Spleen (tissue), 7 donors: ENCODE measurements around the gene ZNF277.

ENCODE experiments used
- CTCF ChIP-seq, 11 experiments: fragments of 200-600 bp in 7 of 11; fragments of 450-650 bp in 4 of 11; sonication (generic) in 4 of 11; IDR thresholded peaks in 8 of 11; conservative IDR thresholded peaks in 3 of 11; 1 replicate in 7 of 11; 2 replicates in 4 of 11; pipeline versions ENCODE4 v1.4.0 to v1.8.0; 2016 to 2021; ENCODE audit warnings: antibody characterized with exemption in 11 of 11, inconsistent platforms in 4 of 11, mild to moderate bottlenecking in 1 of 11
- POLR2A ChIP-seq, 3 donors: fragments of 450-650 bp; IDR thresholded peaks; one replicate each; pipeline ENCODE4 v1.5.1; 2017; ENCODE audit warnings: antibody characterized with exemption in 3 of 3, mild to moderate bottlenecking in 1 of 3
- POLR2AphosphoS5 ChIP-seq, 3 donors: sonication (generic); formaldehyde crosslinking; IDR thresholded peaks; one replicate each; pipeline ENCODE4 v1.5.1; 2017; ENCODE audit warnings: antibody characterized with exemption in 3 of 3
- donor health status: DM: no; HTN: no; CAD: no; lungs with moderate emphysema.
- donor health status: DM: no; HTN: no; CAD: no.
- donor health status: DM: no; HTN: no; CAD: no.

- TF ChIP-seq CTCF (IDR thresholded peaks at IDR 0.05 in 8 of 11, conservative IDR thresholded peaks at IDR 0.05 in 3 of 11): no peak
- TF ChIP-seq POLR2AphosphoS5 (IDR thresholded peaks at IDR 0.05): no peak
- TF ChIP-seq POLR2A (IDR thresholded peaks at IDR 0.05): no peak
Observed at GRCh38 chr7:112350585-112350984, 144.1 kb downstream of the ZNF277 start.
